ENCODE results near the gene HMGXB3. TPM values are rescaled to one million over a fixed set of nuclear protein-coding genes. Genes with fewer than 3 reads are reported as not detected.

Gene HMGXB3
- total RNA-seq, 4 donors from 2014 or later, result 17.4 to 26.5 (median 23.1) TPM

GRCh38 chr5:150059623-150060022 lies 59.1 kb downstream of the HMGXB3 start:
- DNase-seq (ENCODE audit: extremely low spot score), result no peak
- WGBS, result 91% methylated on average over 10 of the region's 11 CpGs
- no peak for TF ChIP-seq EP300 (IDR thresholded peaks at IDR 0.05)
- no peak for TF ChIP-seq POLR2AphosphoS5 (IDR thresholded peaks at IDR 0.05)
- no peak for TF ChIP-seq POLR2A (IDR thresholded peaks at IDR 0.05; ENCODE audit: low read depth)
- no peak for TF ChIP-seq CTCF (IDR thresholded peaks at IDR 0.05)

GRCh38 chr5:150060471-150060870 lies 59.9 kb downstream of the HMGXB3 start:
- intact Hi-C loops (cut with DNase I), result no loop called here
- Histone ChIP-seq H3K27ac (replicated peaks in 1 of 4) (no peak overlapping the region), H3K36me3 (peaks cover 0 to 6% (median 5%) of the 10 kb centered on the region in 4 donors), H3K27me3 (no peaks in the 10 kb centered on the region), H3K4me3 (no peak overlapping the region), H3K9me3 (no peaks in the 10 kb centered on the region), H3K4me1 (peaks cover 0 to 10% (median 3%) of the 10 kb centered on the region in 4 donors)
- no peak for DNase-seq (ENCODE audit: extremely low spot score)
- 80% methylated on average over 6 of the region's 7 CpGs for WGBS
- TF ChIP-seq POLR2A (IDR thresholded peaks at IDR 0.05; ENCODE audit: low read depth), result no peak
- TF ChIP-seq POLR2AphosphoS5 (IDR thresholded peaks at IDR 0.05), result no peak
- no peak for TF ChIP-seq EP300 (IDR thresholded peaks at IDR 0.05)
- TF ChIP-seq CTCF (IDR thresholded peaks at IDR 0.05), result no peak

More at GRCh38 chr5:150059623-150060022, 59.1 kb downstream of the HMGXB3 start:
- Histone ChIP-seq H3K36me3 (peaks cover 0 to 15% (median 13%) of the 10 kb centered on the region in 4 donors), H3K4me1 (peaks cover 0 to 1% (median 0%) of the 10 kb centered on the region in 4 donors), H3K9me3 (no peaks in the 10 kb centered on the region), H3K27ac (replicated peaks in 1 of 4) (no peak overlapping the region), H3K4me3 (no peak overlapping the region), H3K27me3 (no peaks in the 10 kb centered on the region)
- intact Hi-C loops (cut with DNase I), result no loop called here

GRCh38 chr5:150061538-150061995 lies 61.0 kb downstream of the HMGXB3 start:
- Histone ChIP-seq H3K27ac (replicated peaks in 1 of 4) (no peak overlapping the region), H3K4me3 (no peak overlapping the region), H3K9me3 (no peaks in the 10 kb centered on the region), H3K36me3 (no peaks in the 10 kb centered on the region), H3K4me1 (peaks cover 0 to 14% (median 9%) of the 10 kb centered on the region in 4 donors), H3K27me3 (peaks cover 0 to 2% (median 0%) of the 10 kb centered on the region in 4 donors)
- intact Hi-C loops (cut with DNase I), result no loop called here
- DNase-seq (ENCODE audit: extremely low spot score), result no peak
- 95% methylated on average over 12 of the region's 12 CpGs for WGBS
- no peak for TF ChIP-seq EP300 (IDR thresholded peaks at IDR 0.05)
- TF ChIP-seq CTCF (IDR thresholded peaks at IDR 0.05), result no peak

DNA sequence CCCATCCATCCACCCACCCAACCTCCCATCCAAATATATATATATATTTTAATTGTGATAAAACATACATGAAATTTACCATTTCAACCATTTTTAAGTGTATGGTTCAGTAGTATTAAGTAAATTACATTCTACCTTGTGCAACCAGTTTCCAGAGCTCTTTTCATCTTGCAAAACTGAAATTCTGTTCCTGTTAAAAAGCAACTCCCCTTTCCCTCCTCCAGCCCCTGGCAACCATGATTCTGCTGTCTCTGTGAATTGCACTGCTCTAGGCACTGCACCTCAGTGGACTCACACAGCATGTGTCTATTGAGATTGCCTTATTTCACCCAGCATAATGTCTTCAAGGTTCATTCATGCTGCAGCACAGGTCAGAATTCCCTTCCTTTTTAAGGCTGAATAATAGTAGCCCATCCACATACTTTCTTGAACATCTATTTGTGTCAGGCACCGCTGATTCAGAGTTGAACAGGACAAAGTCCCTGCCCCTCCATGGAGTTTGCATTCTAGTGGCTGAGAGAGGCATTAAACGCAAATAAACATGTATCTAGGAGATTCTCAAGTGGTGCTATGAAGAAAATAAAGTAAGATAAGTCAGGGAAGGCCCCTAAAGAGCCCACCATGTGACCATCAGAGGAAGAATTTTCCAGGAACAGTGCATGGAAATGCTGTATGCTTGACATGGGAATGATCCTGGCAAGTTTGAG lies 61.8 kb downstream of the HMGXB3 start:
- 86% methylated on average over 2 of the region's 2 CpGs for WGBS
- peaks cover 0 to 3% (median 0%) of the 10 kb centered on the region in 4 donors for H3K27me3 ChIP-seq

More for the DNA sequence above, 61.8 kb downstream of the HMGXB3 start:
- no peak for DNase-seq (ENCODE audit: extremely low spot score)
- Histone ChIP-seq H3K27ac (replicated peaks in 1 of 4) (no peak overlapping the region), H3K4me3 (no peak overlapping the region), H3K4me1 (peaks cover 0 to 14% (median 11%) of the 10 kb centered on the region in 4 donors), H3K36me3 (no peaks in the 10 kb centered on the region), H3K9me3 (no peaks in the 10 kb centered on the region)
- intact Hi-C loops (cut with DNase I), result no loop called here
- no peak for TF ChIP-seq CTCF (IDR thresholded peaks at IDR 0.05)
- TF ChIP-seq POLR2AphosphoS5 (IDR thresholded peaks at IDR 0.05), result no peak
